D721Med (cell line): ENCODE data around the gene DYNLT4.

Experiments
- DNase-seq: peaks from one replicate; pipeline ENCODE4 v3.0.0; 2011; ENCODE audit warnings: low spot score; ENCODE audit not compliant: insufficient read length
- FAIRE-seq: peaks from 2 replicates; lab custom pipeline; 2011; peaks lifted over from hg19 to GRCh38; lab: Jason Lieb, UNC
- TF ChIP-seq, protein P1 (sequence below): IDR thresholded peaks from 2 replicates; pipeline ENCODE4 v1.5.1; 2012; ENCODE audit warnings: mild to moderate bottlenecking, control low read depth; ENCODE audit not compliant: insufficient read depth; ENCODE audit errors: missing control alignments

The DYNLT4 gene, protein sequence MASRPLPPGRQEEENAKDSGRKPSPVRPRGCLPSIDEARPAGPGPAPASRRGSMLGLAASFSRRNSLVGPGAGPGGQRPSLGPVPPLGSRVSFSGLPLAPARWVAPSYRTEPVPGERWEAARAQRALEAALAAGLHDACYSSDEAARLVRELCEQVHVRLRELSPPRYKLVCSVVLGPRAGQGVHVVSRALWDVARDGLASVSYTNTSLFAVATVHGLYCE

DNA sequence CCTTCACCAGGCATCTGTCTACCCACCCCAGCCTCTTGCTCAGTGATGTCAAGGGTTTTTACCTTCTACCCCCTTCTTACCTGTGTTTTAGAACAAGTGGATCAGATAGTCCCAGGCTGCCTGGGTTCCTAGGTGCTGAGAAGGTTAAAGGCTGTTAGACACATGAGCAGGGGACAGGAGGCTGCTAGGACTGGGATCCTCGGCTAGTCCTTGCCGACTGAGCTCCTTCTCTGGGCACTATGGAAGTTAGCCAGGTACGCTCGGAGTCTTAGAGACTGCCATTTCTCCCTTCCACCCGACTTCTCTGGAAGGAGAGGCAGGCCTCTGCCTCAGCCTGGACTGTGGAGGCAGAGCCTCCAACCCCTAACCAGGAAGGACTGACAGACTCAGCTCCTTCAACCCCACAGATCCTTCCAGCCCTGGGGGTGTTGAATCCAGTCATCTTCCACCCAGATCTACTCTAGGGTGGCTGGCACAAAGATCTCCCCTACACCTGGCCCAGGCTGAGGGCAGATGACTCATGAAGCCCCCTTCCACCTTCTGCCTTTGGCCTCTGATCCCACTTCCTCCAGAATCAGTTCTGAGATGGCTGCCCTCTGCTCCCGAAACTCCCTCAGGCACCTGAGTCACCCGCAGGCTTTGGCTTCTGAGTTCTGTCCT is at the start of gene DYNLT4:
Gene DYNLT4 (minus strand): TSS at position 648 of the 660 bp plus-strand sequence. CDS start 683 bp downstream, outside the sequence.
- TF ChIP-seq, protein P1, sequence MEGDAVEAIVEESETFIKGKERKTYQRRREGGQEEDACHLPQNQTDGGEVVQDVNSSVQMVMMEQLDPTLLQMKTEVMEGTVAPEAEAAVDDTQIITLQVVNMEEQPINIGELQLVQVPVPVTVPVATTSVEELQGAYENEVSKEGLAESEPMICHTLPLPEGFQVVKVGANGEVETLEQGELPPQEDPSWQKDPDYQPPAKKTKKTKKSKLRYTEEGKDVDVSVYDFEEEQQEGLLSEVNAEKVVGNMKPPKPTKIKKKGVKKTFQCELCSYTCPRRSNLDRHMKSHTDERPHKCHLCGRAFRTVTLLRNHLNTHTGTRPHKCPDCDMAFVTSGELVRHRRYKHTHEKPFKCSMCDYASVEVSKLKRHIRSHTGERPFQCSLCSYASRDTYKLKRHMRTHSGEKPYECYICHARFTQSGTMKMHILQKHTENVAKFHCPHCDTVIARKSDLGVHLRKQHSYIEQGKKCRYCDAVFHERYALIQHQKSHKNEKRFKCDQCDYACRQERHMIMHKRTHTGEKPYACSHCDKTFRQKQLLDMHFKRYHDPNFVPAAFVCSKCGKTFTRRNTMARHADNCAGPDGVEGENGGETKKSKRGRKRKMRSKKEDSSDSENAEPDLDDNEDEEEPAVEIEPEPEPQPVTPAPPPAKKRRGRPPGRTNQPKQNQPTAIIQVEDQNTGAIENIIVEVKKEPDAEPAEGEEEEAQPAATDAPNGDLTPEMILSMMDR = no peak
- no peak for DNase-seq
- no peak for FAIRE-seq

DNA sequence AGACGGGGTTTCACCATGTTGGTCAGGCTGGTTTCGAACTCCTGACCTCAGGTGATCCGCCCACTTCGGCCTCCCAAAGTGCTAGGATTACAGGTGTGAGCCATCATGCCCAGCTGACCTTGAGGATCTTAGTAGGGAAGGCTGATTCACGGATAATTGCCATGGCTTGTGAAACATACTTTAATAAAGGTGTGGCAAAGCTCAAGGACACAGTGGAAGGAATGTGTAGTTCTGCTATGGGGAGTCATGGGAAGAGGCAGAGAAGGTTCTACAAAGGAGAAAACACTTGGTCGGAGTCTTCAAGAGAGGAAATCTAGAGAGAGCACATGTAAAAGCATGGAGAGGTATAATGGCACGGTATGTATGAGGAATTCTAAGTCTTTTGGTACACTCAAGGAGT is 48.6 kb upstream of the DYNLT4 start:
- TF ChIP-seq, protein P1 = no peak
- DNase-seq (no peak), FAIRE-seq (no peak)

DNA sequence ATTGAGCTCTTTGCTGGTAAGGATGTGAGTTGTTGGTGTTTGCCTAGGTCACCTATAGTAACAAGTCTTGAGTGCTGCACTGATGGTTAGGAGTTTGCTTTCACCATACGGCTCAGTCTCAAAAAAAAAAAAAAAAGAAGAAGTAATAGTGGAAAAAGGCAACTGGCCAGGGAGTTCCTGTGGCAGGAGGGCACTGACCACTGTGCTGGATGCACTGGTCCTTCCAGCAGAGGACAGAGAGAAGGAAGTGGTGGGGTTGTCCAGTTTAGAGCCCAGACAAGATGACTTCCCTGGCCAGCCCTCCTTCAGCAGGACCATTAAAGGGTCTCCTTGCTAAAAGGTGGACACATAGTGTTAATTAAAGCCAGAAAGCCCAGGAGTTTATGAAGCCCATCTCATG is 47.8 kb upstream of the DYNLT4 start:
- DNase-seq (no peak), FAIRE-seq (no peak)
- TF ChIP-seq, protein P1 = no peak

DNA sequence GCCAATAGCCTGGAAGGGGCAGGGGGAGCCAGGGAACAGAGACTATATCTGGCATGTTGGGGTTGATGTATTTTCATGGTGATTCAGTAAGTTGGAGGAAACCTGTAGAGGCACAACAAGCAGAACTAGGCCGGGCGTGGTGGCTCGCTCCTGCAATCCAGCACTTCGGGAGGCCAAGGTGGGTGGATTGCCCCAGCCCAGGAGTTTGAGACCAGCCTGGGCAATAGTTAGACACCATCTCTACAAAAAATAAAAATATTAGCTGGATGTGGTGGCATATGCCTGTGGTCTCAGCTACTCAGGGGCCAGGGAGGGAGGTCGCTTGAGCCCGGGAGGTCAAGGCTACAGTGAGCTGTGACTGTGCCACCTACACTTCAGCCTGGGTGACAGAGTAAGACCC is 46.0 kb upstream of the DYNLT4 start:
- FAIRE-seq = no peak
- TF ChIP-seq, protein P1 = no peak

DNA sequence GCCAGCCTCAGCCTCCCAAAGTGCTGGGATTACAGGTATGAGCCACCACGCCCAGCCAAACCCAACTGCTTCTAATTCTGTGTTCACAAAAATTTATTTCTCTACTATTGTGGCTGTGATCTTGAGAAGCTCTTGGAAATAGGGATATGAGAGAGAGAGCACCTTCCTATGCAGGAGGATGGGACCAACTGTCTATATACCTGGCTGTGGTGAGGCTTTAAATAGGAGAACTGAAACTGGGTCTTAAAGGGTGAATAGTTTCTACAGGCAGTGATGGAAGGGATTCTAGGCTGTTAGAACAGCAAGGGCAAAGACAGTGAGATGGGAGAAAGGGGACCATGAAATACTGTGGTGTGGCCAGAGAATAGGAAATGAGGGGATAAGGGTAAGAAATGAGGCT is 44.2 kb upstream of the DYNLT4 start:
- DNase-seq (no peak), FAIRE-seq (no peak)
- TF ChIP-seq, protein P1 = no peak

More for the DNA sequence above, 46.0 kb upstream of the DYNLT4 start:
- DNase-seq = no peak

DNA sequence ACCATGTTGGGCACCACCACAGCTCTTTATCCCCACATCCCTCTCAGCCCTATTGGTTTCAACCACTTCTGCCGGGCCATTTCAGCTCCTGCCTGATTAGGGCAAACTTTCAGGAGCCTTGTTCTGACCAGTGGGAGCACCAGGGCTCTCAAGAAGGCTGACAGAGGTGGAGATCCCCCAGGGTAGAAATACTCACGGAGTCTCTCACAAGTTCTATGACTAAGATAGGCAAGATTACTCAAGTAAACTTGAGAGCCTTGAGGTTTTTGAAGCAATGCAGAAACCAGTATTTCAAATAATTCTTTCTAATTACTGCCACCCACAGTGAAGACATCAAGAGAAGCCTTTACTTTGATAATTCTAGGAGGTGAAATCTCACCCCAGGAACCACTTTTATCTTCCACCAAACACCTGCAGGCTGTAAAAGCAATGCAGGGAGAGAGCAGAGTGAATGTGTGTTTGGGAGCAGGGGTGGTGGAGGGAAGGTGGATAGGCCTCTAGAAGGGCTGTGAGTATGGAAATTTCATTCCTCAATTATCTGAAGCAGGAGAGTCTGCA is 42.5 kb upstream of the DYNLT4 start:
- DNase-seq (no peak), FAIRE-seq (no peak)
- TF ChIP-seq, protein P1 = no peak
